Heart left ventricle (tissue), 13 donors: ENCODE data around the gene PEPD.

Experiments
- CTCF ChIP-seq, 12 donors: fragments of 200-600 bp; sonication (generic) in 4 of 12; IDR thresholded peaks; one replicate each; pipeline versions ENCODE4 v1.5.0 to v1.8.0; 2018 to 2022; ENCODE audit warnings: antibody characterized with exemption in 12 of 12, mild to moderate bottlenecking in 5 of 12
- POLR2A ChIP-seq, 2 donors: fragments of 450-650 bp; IDR thresholded peaks; one replicate each; pipeline ENCODE4 v1.6.1; 2017; ENCODE audit warnings: antibody characterized with exemption in 2 of 2, mild to moderate bottlenecking in 2 of 2, moderate library complexity in 2 of 2
- donor health status: ischemic (EF 13 %, LVEDD 7.1; RV severe dilation, severe dysfunction).
- donor health status: DM: no; HTN: yes; CAD: no.
- donor health status: DM: no; HTN: no; CAD: no.
- donor health status: ischemic (EF 25% LVEDD 6.9; RV normal size, moderate dysfunction).
- donor health status: ischemic (EF 25% LVEDD 5.7; RV mildly dilated, moderate dysfunction).
- donor health status: ischemic (EF 35%, LVEDD 5.7; RV mildly dilated, moderate dysfunction).
- donor health status: nonischemic (EF 11% LVEDD 7.7; RV severe dilation, severe dysfunction).
- donor health status: DM: yes; HTN: yes; CAD: no.
- donor health status: PGD.
- donor health status: ischemic (EF 29% LVEDD 5.4; RV normal size, mild dysfunction).
- donor health status: nonischemic (EF 23%, LVEDD 6.1; RV moderate dilation, normal function).

GRCh38 chr19:33382982-33383381, 138.6 kb downstream of the PEPD start:
- TF ChIP-seq CTCF (IDR thresholded peaks at IDR 0.05): no peak
- no peak for TF ChIP-seq POLR2A (IDR thresholded peaks at IDR 0.05)
